ENCODE results near the gene LHCGR.

LHCGR gene

DNA sequence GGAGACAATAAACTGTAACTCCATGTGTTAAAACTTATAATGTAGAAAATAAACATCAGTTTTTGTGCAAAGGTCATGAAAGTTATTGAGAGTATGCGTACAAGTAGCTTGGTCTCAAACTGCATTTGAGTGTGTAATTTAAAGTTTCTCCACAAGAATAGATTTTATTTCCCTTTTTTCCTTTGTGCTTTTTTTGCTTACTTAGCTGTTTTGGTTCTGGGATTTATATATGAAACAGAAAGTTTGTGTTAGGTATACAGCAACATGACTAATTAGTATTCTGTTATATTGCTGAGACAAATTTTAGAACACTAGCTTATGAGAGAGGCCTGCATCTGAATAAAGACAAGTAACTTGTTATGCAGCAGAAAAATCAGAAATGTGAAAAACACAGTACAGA lies 70.4 kb downstream of the LHCGR start:
- no peaks in the 10 kb centered on the region for H3K79me2 ChIP-seq (ENCODE audit: control insufficient read depth, low read length)
- no peak overlapping the region for H3K27ac ChIP-seq (ENCODE audit: low read depth, low read length)
- no peaks in the 10 kb centered on the region for H4K20me1 ChIP-seq (ENCODE audit: control insufficient read depth, insufficient read depth, low read depth, low read length)
- H3F3A ChIP-seq (ENCODE audit: control insufficient read depth, insufficient read depth) = no peaks in the 10 kb centered on the region
- no peaks in the 10 kb centered on the region for H3K4me1 ChIP-seq (ENCODE audit: control insufficient read depth, low read length)
- TF ChIP-seq, protein P1, sequence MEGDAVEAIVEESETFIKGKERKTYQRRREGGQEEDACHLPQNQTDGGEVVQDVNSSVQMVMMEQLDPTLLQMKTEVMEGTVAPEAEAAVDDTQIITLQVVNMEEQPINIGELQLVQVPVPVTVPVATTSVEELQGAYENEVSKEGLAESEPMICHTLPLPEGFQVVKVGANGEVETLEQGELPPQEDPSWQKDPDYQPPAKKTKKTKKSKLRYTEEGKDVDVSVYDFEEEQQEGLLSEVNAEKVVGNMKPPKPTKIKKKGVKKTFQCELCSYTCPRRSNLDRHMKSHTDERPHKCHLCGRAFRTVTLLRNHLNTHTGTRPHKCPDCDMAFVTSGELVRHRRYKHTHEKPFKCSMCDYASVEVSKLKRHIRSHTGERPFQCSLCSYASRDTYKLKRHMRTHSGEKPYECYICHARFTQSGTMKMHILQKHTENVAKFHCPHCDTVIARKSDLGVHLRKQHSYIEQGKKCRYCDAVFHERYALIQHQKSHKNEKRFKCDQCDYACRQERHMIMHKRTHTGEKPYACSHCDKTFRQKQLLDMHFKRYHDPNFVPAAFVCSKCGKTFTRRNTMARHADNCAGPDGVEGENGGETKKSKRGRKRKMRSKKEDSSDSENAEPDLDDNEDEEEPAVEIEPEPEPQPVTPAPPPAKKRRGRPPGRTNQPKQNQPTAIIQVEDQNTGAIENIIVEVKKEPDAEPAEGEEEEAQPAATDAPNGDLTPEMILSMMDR (IDR thresholded peaks at IDR 0.05; ENCODE audit: low read depth, low read length, poor library complexity, severe bottlenecking) = no peak
- TF ChIP-seq EZH2phosphoT487 (IDR thresholded peaks at IDR 0.05; ENCODE audit: borderline replicate concordance, low read length) = no peak
- H3K9me2 ChIP-seq (replicated peaks; ENCODE audit: control insufficient read depth, low read length) = no peaks in the 10 kb centered on the region
- no peaks in the 10 kb centered on the region for H3K9me3 ChIP-seq (ENCODE audit: control insufficient read depth, insufficient read depth, low read length)
- H3K4me2 ChIP-seq (ENCODE audit: low read length) = no peak overlapping the region
- H3K4me3 ChIP-seq (ENCODE audit: low read length) = no peak overlapping the region
- H3K36me3 ChIP-seq (ENCODE audit: control insufficient read depth, low read length) = no peaks in the 10 kb centered on the region
- H3K27me3 ChIP-seq (ENCODE audit: control insufficient read depth, low read length) = no peaks in the 10 kb centered on the region

DNA sequence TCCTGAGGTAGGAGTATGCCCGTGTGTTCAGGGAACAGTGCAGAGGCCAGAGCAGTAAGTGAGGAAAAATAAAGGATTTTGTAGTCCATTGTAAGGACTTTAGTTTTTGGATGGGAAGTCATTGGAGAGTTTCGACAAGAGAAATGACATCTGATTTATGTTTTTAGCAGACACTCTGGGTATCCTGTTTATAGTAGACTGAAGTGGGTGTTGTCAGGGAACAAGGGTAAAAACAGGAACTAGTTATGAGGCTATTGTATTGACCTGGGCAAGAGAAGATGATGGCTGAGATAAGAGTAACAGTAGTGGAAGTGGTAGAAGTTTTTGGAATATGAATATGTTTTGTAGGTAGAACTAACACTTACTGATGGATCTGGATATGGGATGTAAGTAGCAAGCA lies 78.1 kb downstream of the LHCGR start:
- H4K20me1 ChIP-seq (ENCODE audit: control insufficient read depth, insufficient read depth, low read depth, low read length) = no peaks in the 10 kb centered on the region
- no peaks in the 10 kb centered on the region for H3K79me2 ChIP-seq (ENCODE audit: control insufficient read depth, low read length)
- no peak overlapping the region for H3K4me3 ChIP-seq (ENCODE audit: low read length)
- no peak overlapping the region for H3K4me2 ChIP-seq (ENCODE audit: low read length)
- H3K4me1 ChIP-seq (ENCODE audit: control insufficient read depth, low read length) = no peaks in the 10 kb centered on the region
- H3K9me3 ChIP-seq (ENCODE audit: control insufficient read depth, insufficient read depth, low read length) = no peaks in the 10 kb centered on the region
- H3K27me3 ChIP-seq (ENCODE audit: control insufficient read depth, low read length) = no peaks in the 10 kb centered on the region
- H3K27ac ChIP-seq (ENCODE audit: low read depth, low read length) = no peak overlapping the region
- TF ChIP-seq EZH2phosphoT487 (IDR thresholded peaks at IDR 0.05; ENCODE audit: borderline replicate concordance, low read length) = no peak
- TF ChIP-seq, protein P1 (IDR thresholded peaks at IDR 0.05; ENCODE audit: low read depth, low read length, poor library complexity, severe bottlenecking) = no peak
- H3K36me3 ChIP-seq (ENCODE audit: control insufficient read depth, low read length) = no peaks in the 10 kb centered on the region
- no peaks in the 10 kb centered on the region for H3K9me2 ChIP-seq (replicated peaks; ENCODE audit: control insufficient read depth, low read length)
- no peaks in the 10 kb centered on the region for H3F3A ChIP-seq (ENCODE audit: control insufficient read depth, insufficient read depth)

DNA sequence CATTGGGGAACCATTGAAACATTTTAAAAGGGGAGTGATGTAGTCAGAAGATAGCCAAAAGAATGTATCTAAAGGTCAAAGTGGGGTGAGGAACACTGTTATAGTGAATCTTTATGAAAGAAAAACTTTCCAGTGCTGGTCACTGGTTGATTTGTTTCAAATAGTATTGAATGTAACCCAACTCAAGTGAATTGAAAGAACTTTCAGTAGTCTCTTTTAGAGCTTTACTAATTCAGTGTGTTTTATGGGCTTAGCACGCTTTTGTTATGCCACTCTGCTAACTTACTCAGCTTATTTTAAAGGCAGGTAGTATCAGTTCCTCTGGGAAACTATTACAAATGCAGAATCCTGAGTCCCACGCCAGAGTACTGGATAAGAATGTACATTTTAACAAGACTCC lies 80.6 kb downstream of the LHCGR start:
- Histone ChIP-seq H3K4me1 (ENCODE audit: control insufficient read depth, low read length) (no peaks in the 10 kb centered on the region), H3K9me3 (ENCODE audit: control insufficient read depth, insufficient read depth, low read length) (no peaks in the 10 kb centered on the region), H3K79me2 (ENCODE audit: control insufficient read depth, low read length) (no peaks in the 10 kb centered on the region), H4K20me1 (ENCODE audit: control insufficient read depth, insufficient read depth, low read depth, low read length) (no peaks in the 10 kb centered on the region), H3K9me2 (replicated peaks; ENCODE audit: control insufficient read depth, low read length) (no peaks in the 10 kb centered on the region), H3K36me3 (ENCODE audit: control insufficient read depth, low read length) (no peaks in the 10 kb centered on the region), H3K27me3 (ENCODE audit: control insufficient read depth, low read length) (no peaks in the 10 kb centered on the region), H3K4me3 (ENCODE audit: low read length) (no peak overlapping the region), H3F3A (ENCODE audit: control insufficient read depth, insufficient read depth) (no peaks in the 10 kb centered on the region), H3K4me2 (ENCODE audit: low read length) (no peak overlapping the region), H3K27ac (ENCODE audit: low read depth, low read length) (no peak overlapping the region)
- TF ChIP-seq EZH2phosphoT487 (IDR thresholded peaks at IDR 0.05; ENCODE audit: borderline replicate concordance, low read length) = no peak
- TF ChIP-seq, protein P1 (IDR thresholded peaks at IDR 0.05; ENCODE audit: low read depth, low read length, poor library complexity, severe bottlenecking) = no peak

DNA sequence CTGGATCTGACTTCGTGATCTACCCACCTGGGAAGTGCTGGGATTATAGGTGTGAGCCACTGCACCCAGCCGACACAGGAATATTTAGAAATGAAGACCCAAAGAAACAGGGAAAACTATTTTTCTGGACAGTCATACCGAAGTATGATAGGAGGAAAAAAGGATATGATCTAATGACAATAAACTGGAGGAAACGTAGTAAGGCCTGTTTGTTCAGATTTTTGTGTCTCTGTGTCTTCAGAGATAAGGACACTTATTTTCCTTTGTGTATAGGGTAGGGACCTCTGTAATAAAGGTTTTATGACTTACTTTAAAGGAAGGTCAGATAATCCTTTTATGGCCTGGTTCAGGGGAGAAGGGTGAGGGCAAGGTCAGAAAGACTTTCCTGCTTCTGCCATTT lies 81.9 kb downstream of the LHCGR start:
- H3K36me3 ChIP-seq (ENCODE audit: control insufficient read depth, low read length) = no peaks in the 10 kb centered on the region
- H3K4me3 ChIP-seq (ENCODE audit: low read length) = no peak overlapping the region
- H3K4me2 ChIP-seq (ENCODE audit: low read length) = no peak overlapping the region
- no peaks in the 10 kb centered on the region for H3F3A ChIP-seq (ENCODE audit: control insufficient read depth, insufficient read depth)
- no peaks in the 10 kb centered on the region for H3K27me3 ChIP-seq (ENCODE audit: control insufficient read depth, low read length)
- H3K4me1 ChIP-seq (ENCODE audit: control insufficient read depth, low read length) = no peaks in the 10 kb centered on the region
- no peaks in the 10 kb centered on the region for H3K9me3 ChIP-seq (ENCODE audit: control insufficient read depth, insufficient read depth, low read length)
- H3K9me2 ChIP-seq (replicated peaks; ENCODE audit: control insufficient read depth, low read length) = no peaks in the 10 kb centered on the region
- no peaks in the 10 kb centered on the region for H3K79me2 ChIP-seq (ENCODE audit: control insufficient read depth, low read length)
- TF ChIP-seq, protein P1 (IDR thresholded peaks at IDR 0.05; ENCODE audit: low read depth, low read length, poor library complexity, severe bottlenecking) = no peak
- no peak for TF ChIP-seq EZH2phosphoT487 (IDR thresholded peaks at IDR 0.05; ENCODE audit: borderline replicate concordance, low read length)
- no peak overlapping the region for H3K27ac ChIP-seq (ENCODE audit: low read depth, low read length)
- no peaks in the 10 kb centered on the region for H4K20me1 ChIP-seq (ENCODE audit: control insufficient read depth, insufficient read depth, low read depth, low read length)

All from DOHH2 (cell line).